H9 (cell line): ENCODE data around the gene ETFA. TPM values are rescaled to one million over a fixed set of nuclear protein-coding genes. Genes with fewer than 3 reads are reported as not detected.

Source experiments
- DNase-seq: peaks from one replicate; pipeline ENCODE4 v3.0.0-alpha.2; 2017
- H2AFZ ChIP-seq: one replicate; pipeline ENCODE4 v1.6.1; 2013; ENCODE audit warnings: mild to moderate bottlenecking, low read length, control low read depth, moderate library complexity
- H2AK5ac ChIP-seq: 2 replicates; pipeline ENCODE4 v1.6.1; 2013; ENCODE audit warnings: low read length, control low read depth, mixed read lengths; ENCODE audit not compliant: insufficient read length
- H2BK120ac ChIP-seq: one replicate; pipeline ENCODE4 v1.6.1; 2013; ENCODE audit warnings: low read depth, mild to moderate bottlenecking, low read length, control low read depth, inconsistent platforms; ENCODE audit not compliant: poor library complexity, severe bottlenecking
- H2BK12ac ChIP-seq: 2 replicates; pipeline ENCODE4 v1.6.1; 2013; ENCODE audit warnings: low read length, control low read depth, mixed read lengths, low read depth; ENCODE audit not compliant: insufficient read length
- H2BK15ac ChIP-seq: 2 replicates; pipeline ENCODE4 v1.6.1; 2013; ENCODE audit warnings: low read depth, low read length, control low read depth
- H2BK20ac ChIP-seq: one replicate; pipeline ENCODE4 v1.6.1; 2013; ENCODE audit warnings: low read depth, mild to moderate bottlenecking, low read length, control low read depth, inconsistent platforms; ENCODE audit not compliant: poor library complexity, severe bottlenecking
- H2BK5ac ChIP-seq: 2 replicates; pipeline ENCODE4 v1.6.1; 2013; ENCODE audit warnings: low read length, control low read depth, mixed read lengths; ENCODE audit not compliant: insufficient read length
- H3K14ac ChIP-seq: 2 replicates; pipeline ENCODE4 v1.6.1; 2013; ENCODE audit warnings: low read length, control low read depth; ENCODE audit not compliant: insufficient read depth
- H3K18ac ChIP-seq: 2 replicates; pipeline ENCODE4 v1.6.1; 2013; ENCODE audit warnings: low read depth, mild to moderate bottlenecking, mixed read lengths, low read length, control low read depth; ENCODE audit not compliant: insufficient read length
- H3K23ac ChIP-seq: 2 replicates; pipeline ENCODE4 v1.6.1; 2013; ENCODE audit warnings: low read length, control low read depth, mixed read lengths, low read depth; ENCODE audit not compliant: insufficient read length
- H3K23me2 ChIP-seq: 2 replicates; pipeline ENCODE4 v1.6.1; 2013; ENCODE audit warnings: low read depth, mild to moderate bottlenecking, mixed read lengths, low read length, control low read depth; ENCODE audit not compliant: insufficient read length, poor library complexity, severe bottlenecking
- H3K27ac ChIP-seq: 2 replicates; pipeline ENCODE4 v1.5.1; 2013; ENCODE audit warnings: low read length, control low read depth, mixed read lengths, low read depth; ENCODE audit not compliant: insufficient read length
- H3K27me3 ChIP-seq: 2 replicates; pipeline ENCODE4 v1.6.1; 2013; ENCODE audit warnings: low read length, control low read depth, inconsistent platforms; ENCODE audit not compliant: insufficient read depth
- H3K4ac ChIP-seq: 2 replicates; pipeline ENCODE4 v1.6.1; 2013; ENCODE audit warnings: low read depth, mild to moderate bottlenecking, control low read depth, inconsistent platforms, low read length, moderate library complexity
- H3K4me1 ChIP-seq: 2 replicates; pipeline ENCODE4 v1.6.1; 2013; ENCODE audit warnings: low read length, control low read depth, inconsistent platforms; ENCODE audit not compliant: insufficient read depth
- H3K4me2 ChIP-seq: 2 replicates; pipeline ENCODE4 v1.6.1; 2013; ENCODE audit warnings: low read length, control low read depth, mixed read lengths; ENCODE audit not compliant: insufficient read length, insufficient read depth
- H3K56ac ChIP-seq: 2 replicates; pipeline ENCODE4 v1.6.1; 2013; ENCODE audit warnings: low read depth, mild to moderate bottlenecking, mixed read lengths, low read length, control low read depth; ENCODE audit not compliant: insufficient read length
- H3K79me1 ChIP-seq: 2 replicates; pipeline ENCODE4 v1.6.1; 2013; ENCODE audit warnings: low read depth, mild to moderate bottlenecking, moderate library complexity, low read length, control low read depth, inconsistent platforms; ENCODE audit not compliant: insufficient read depth, poor library complexity, severe bottlenecking
- H3K79me2 ChIP-seq: 2 replicates; pipeline ENCODE4 v1.6.1; 2013; ENCODE audit warnings: low read length, control low read depth, inconsistent platforms; ENCODE audit not compliant: insufficient read depth
- H3K9ac ChIP-seq: 2 replicates; pipeline ENCODE4 v1.6.1; 2013; ENCODE audit warnings: low read length, control low read depth, mixed read lengths; ENCODE audit not compliant: insufficient read length; ENCODE audit errors: extremely low read depth
- H3K9me3 ChIP-seq: one replicate; pipeline ENCODE4 v1.6.1; 2013; ENCODE audit warnings: low read depth, low read length, inconsistent platforms; ENCODE audit not compliant: control insufficient read depth
- H3T11ph ChIP-seq: one replicate; pipeline ENCODE4 v1.6.1; 2013; ENCODE audit warnings: mild to moderate bottlenecking, low read length, control low read depth, inconsistent platforms
- H4K20me1 ChIP-seq: one replicate; pipeline ENCODE4 v1.6.1; 2013; ENCODE audit not compliant: control insufficient read depth, insufficient read length, insufficient read depth
- H4K5ac ChIP-seq: 2 replicates; pipeline ENCODE4 v1.6.1; 2013; ENCODE audit warnings: low read depth, mild to moderate bottlenecking, mixed read lengths, low read length, control low read depth; ENCODE audit not compliant: insufficient read length
- H4K8ac ChIP-seq: replicated peaks from 2 replicates; pipeline ENCODE4 v1.6.1; 2013; ENCODE audit warnings: low read length, control low read depth, mixed read lengths, low read depth; ENCODE audit not compliant: insufficient read length
- H4K91ac ChIP-seq: 2 replicates; pipeline ENCODE4 v1.6.1; 2013; ENCODE audit warnings: low read depth, mild to moderate bottlenecking, moderate library complexity, mixed read lengths, low read length, control low read depth; ENCODE audit not compliant: insufficient read length
- H3K27ac Mint-ChIP-seq, 3 experiments: 2 replicates in 2 of 3; 3 replicates in 1 of 3; pipeline ENCODE4 v1.8.0; 2020 to 2021; ENCODE audit warnings: mixed read lengths in 3 of 3, mild to moderate bottlenecking in 1 of 3, moderate library complexity in 1 of 3
- H3K27me3 Mint-ChIP-seq: 2 replicates; pipeline ENCODE4 v1.8.0; 2021; ENCODE audit warnings: low read depth, mild to moderate bottlenecking, moderate library complexity, mixed read lengths
- H3K36me3 Mint-ChIP-seq, 3 experiments: 2 replicates in 2 of 3; 3 replicates in 1 of 3; pipeline ENCODE4 v1.8.0; 2020 to 2021; ENCODE audit warnings: low read depth in 3 of 3, mixed read lengths in 3 of 3; ENCODE audit not compliant: insufficient read depth in 1 of 3
- H3K4me1 Mint-ChIP-seq, 2 experiments: 2 replicates each; pipeline ENCODE4 v1.8.0; 2020; ENCODE audit warnings: mixed read lengths in 2 of 2
- H3K4me3 Mint-ChIP-seq, 2 experiments: 2 replicates in 1 of 2; 3 replicates in 1 of 2; pipeline ENCODE4 v1.8.0; 2020 to 2021; ENCODE audit warnings: mild to moderate bottlenecking in 2 of 2, mixed read lengths in 2 of 2, moderate library complexity in 1 of 2
- H3K9me3 Mint-ChIP-seq, 2 experiments: 2 replicates in 1 of 2; 3 replicates in 1 of 2; pipeline ENCODE4 v1.8.0; 2020; ENCODE audit warnings: mild to moderate bottlenecking in 2 of 2, mixed read lengths in 2 of 2, moderate library complexity in 1 of 2
- CTCF ChIP-seq: fragments of 200-600 bp; sonication (generic); conservative IDR thresholded peaks from 3 replicates; pipeline ENCODE4 v1.8.0; 2021; ENCODE audit warnings: antibody characterized with exemption, mild to moderate bottlenecking
- whole genome bisulfite sequencing: extraction: QIAGEN DNeasy Blood & Tissue Kit; methylation state at CpG from one replicate; pipeline ENCODE4 v1.1.7; 2013; ENCODE audit warnings: missing lambda C conversion rate, low lambda C conversion rate, mixed read lengths; ENCODE audit not compliant: insufficient read length; ENCODE audit errors: extremely low coverage; 5-methylcytosine and 5-hydroxymethylcytosine counted together
- total RNA-seq: library from RNA; stranded (reverse); gene quantifications from 2 replicates; pipeline ENCODE4 v1.2.1, GENCODE V29; 2021

Gene ETFA
- total RNA-seq, 1 experiment from 2014 or later, result 109 TPM

GRCh38 chr15:76179023-76179422 lies 132.2 kb downstream of the ETFA start:
- Histone ChIP-seq H2BK120ac (no peak overlapping the region), H3K4ac (no peak overlapping the region), H2BK20ac (no peak overlapping the region), H3K9ac (no peak overlapping the region), H3K4me1 (no peaks in the 10 kb centered on the region), H2BK15ac (no peak overlapping the region), H4K20me1 (no peaks in the 10 kb centered on the region), H4K5ac (no peak overlapping the region), H3K27ac (no peak overlapping the region), H3K4me2 (no peak overlapping the region), H3K14ac (no peak overlapping the region), H2AK5ac (no peak overlapping the region), H4K91ac (no peak overlapping the region), H3K27me3 (no peaks in the 10 kb centered on the region), H2BK5ac (no peak overlapping the region), H3K23ac (no peak overlapping the region), H3T11ph (no peak overlapping the region), H3K79me1 (no peaks in the 10 kb centered on the region), H4K8ac (no peak overlapping the region), H3K9me3 (no peaks in the 10 kb centered on the region), H3K23me2 (no peaks in the 10 kb centered on the region), H3K79me2 (no peaks in the 10 kb centered on the region), H3K18ac (no peak overlapping the region), H2BK12ac (no peak overlapping the region), H2AFZ (no peak overlapping the region), H3K56ac (no peak overlapping the region)
- Mint-ChIP-seq H3K27me3 (peaks cover 4% of the 10 kb centered on the region), H3K36me3 (no peaks in the 10 kb centered on the region; a peak in 1 of 7 replicates), H3K4me1 (peaks cover 6 to 12% of the 10 kb centered on the region in 2 experiments), H3K9me3 (no peaks in the 10 kb centered on the region; a peak in 1 of 5 replicates), H3K27ac (no peak overlapping the region), H3K4me3 (no peak overlapping the region)
- TF ChIP-seq CTCF, result no peak
- no peak for DNase-seq
- WGBS, result no CpG with 5 or more reads among the region's 4 CpGs
